DOHH2 (cell line): ENCODE data around the gene HELZ.

Experiments
- H3F3A ChIP-seq: fragments of 200-600 bp; sonication (generic), shearing (Covaris generic); 2 replicates; pipeline ENCODE4 v1.6.0; 2016; ENCODE audit warnings: antibody characterized with exemption, mild to moderate bottlenecking; ENCODE audit not compliant: control insufficient read depth, insufficient read depth
- H3K27ac ChIP-seq: fragments of 200-600 bp; sonication (generic); 2 replicates; pipeline ENCODE4 v1.5.1; 2014; ENCODE audit warnings: low read depth, mild to moderate bottlenecking, low read length, moderate library complexity
- H3K27me3 ChIP-seq: fragments of 200-600 bp; sonication (generic); 2 replicates; pipeline ENCODE4 v1.6.1; 2014; ENCODE audit warnings: mild to moderate bottlenecking, low read length, mixed read lengths; ENCODE audit not compliant: control insufficient read depth
- H3K36me3 ChIP-seq: fragments of 200-600 bp; sonication (generic); 2 replicates; pipeline ENCODE4 v1.6.1; 2014; ENCODE audit warnings: mild to moderate bottlenecking, low read length, moderate library complexity, mixed read lengths; ENCODE audit not compliant: control insufficient read depth
- H3K4me1 ChIP-seq: fragments of 200-600 bp; sonication (generic); 2 replicates; pipeline ENCODE4 v1.6.1; 2014; ENCODE audit warnings: mild to moderate bottlenecking, low read length, mixed read lengths; ENCODE audit not compliant: control insufficient read depth
- H3K4me2 ChIP-seq: fragments of 200-600 bp; sonication (generic); 2 replicates; pipeline ENCODE4 v1.6.0; 2014; ENCODE audit warnings: mild to moderate bottlenecking, low read length, moderate library complexity
- H3K4me3 ChIP-seq: fragments of 200-600 bp; sonication (generic); 2 replicates; pipeline ENCODE4 v1.5.1; 2014; ENCODE audit warnings: mild to moderate bottlenecking, low read length, mixed read lengths
- H3K79me2 ChIP-seq: fragments of 200-600 bp; sonication (generic); 2 replicates; pipeline ENCODE4 v1.6.1; 2014; ENCODE audit warnings: mild to moderate bottlenecking, low read length, mixed read lengths; ENCODE audit not compliant: control insufficient read depth
- H3K9me2 ChIP-seq: fragments of 200-600 bp; sonication (generic); replicated peaks from 2 replicates; pipeline ENCODE4 v1.6.1; 2014; ENCODE audit warnings: mild to moderate bottlenecking, low read length, mixed read lengths; ENCODE audit not compliant: control insufficient read depth
- H3K9me3 ChIP-seq: fragments of 200-600 bp; sonication (generic); 2 replicates; pipeline ENCODE4 v1.6.1; 2014; ENCODE audit warnings: antibody characterized with exemption, low read length, mixed read lengths; ENCODE audit not compliant: control insufficient read depth, insufficient read depth
- H4K20me1 ChIP-seq: fragments of 200-600 bp; sonication (generic); 2 replicates; pipeline ENCODE4 v1.6.0; 2014; ENCODE audit warnings: low read depth, mild to moderate bottlenecking, antibody characterized with exemption, low read length, moderate library complexity; ENCODE audit not compliant: control insufficient read depth, insufficient read depth
- EZH2phosphoT487 ChIP-seq: fragments of 200-600 bp; sonication (generic); IDR thresholded peaks from 2 replicates; pipeline ENCODE4 v1.6.1; 2017; ENCODE audit warnings: borderline replicate concordance, mild to moderate bottlenecking, antibody characterized with exemption, low read length, moderate library complexity, mixed read lengths
- TF ChIP-seq, protein P1 (sequence below): fragments of 200-600 bp; sonication (generic); IDR thresholded peaks from one replicate; pipeline ENCODE4 v1.5.1; 2014; ENCODE audit warnings: antibody characterized with exemption, mild to moderate bottlenecking, low read depth, low read length; ENCODE audit not compliant: poor library complexity, severe bottlenecking

The HELZ gene

DNA sequence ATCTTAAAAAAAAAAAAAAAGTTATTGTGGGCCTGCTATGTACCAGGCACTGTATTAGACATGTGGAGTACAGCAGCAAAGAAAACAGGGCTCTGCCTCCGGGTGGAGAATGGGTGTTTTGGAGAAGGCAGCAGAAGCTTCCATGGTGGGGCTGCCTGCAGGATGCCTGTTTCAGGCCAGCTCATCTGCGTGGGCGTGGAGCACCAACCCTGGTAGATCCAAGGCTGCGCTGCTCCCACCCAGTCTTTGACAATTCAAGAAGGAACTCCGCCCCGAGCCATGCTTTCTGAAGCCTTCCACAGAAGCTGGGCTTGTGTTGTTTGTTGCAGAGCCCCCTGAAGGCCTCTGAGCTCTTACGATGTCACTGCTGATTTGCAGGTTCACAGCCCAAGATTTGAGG lies 223.8 kb downstream of the HELZ start:
- no peaks in the 10 kb centered on the region for H3K9me2 ChIP-seq
- H3K4me3 ChIP-seq: no peak overlapping the region
- no peaks in the 10 kb centered on the region for H3K9me3 ChIP-seq
- no peaks in the 10 kb centered on the region for H4K20me1 ChIP-seq
- no peak overlapping the region for H3K4me2 ChIP-seq
- no peak for TF ChIP-seq EZH2phosphoT487
- TF ChIP-seq, protein P1, sequence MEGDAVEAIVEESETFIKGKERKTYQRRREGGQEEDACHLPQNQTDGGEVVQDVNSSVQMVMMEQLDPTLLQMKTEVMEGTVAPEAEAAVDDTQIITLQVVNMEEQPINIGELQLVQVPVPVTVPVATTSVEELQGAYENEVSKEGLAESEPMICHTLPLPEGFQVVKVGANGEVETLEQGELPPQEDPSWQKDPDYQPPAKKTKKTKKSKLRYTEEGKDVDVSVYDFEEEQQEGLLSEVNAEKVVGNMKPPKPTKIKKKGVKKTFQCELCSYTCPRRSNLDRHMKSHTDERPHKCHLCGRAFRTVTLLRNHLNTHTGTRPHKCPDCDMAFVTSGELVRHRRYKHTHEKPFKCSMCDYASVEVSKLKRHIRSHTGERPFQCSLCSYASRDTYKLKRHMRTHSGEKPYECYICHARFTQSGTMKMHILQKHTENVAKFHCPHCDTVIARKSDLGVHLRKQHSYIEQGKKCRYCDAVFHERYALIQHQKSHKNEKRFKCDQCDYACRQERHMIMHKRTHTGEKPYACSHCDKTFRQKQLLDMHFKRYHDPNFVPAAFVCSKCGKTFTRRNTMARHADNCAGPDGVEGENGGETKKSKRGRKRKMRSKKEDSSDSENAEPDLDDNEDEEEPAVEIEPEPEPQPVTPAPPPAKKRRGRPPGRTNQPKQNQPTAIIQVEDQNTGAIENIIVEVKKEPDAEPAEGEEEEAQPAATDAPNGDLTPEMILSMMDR: no peak
- no peaks in the 10 kb centered on the region for H3K4me1 ChIP-seq
- no peaks in the 10 kb centered on the region for H3K79me2 ChIP-seq
- H3K27ac ChIP-seq: no peak overlapping the region
- no peaks in the 10 kb centered on the region for H3F3A ChIP-seq
- no peaks in the 10 kb centered on the region for H3K27me3 ChIP-seq
- H3K36me3 ChIP-seq: no peaks in the 10 kb centered on the region
